Sigmoid colon (tissue), 7 donors: Measurements from ENCODE around the gene CCDC198. TPM values are rescaled to one million over a fixed set of nuclear protein-coding genes. Genes with fewer than 3 reads are reported as not detected.

Experiments used
- DNase-seq: peaks from one replicate; pipeline ENCODE4 v3.0.0-alpha.2; 2019
- H3K27ac ChIP-seq, 4 donors: fragments of 200-600 bp; sonication (generic); one replicate each; pipeline ENCODE4 v1.5.1; 2016 to 2019; ENCODE audit warnings: mild to moderate bottlenecking in 1 of 4
- H3K27me3 ChIP-seq, 3 donors: fragments of 200-600 bp; sonication (generic); one replicate each; pipeline ENCODE4 v1.5.1; 2019; ENCODE audit warnings: mild to moderate bottlenecking in 1 of 3
- H3K36me3 ChIP-seq, 4 donors: fragments of 200-600 bp; sonication (generic); one replicate each; pipeline ENCODE4 v1.5.1; 2016 to 2019
- H3K4me1 ChIP-seq, 4 donors: fragments of 200-600 bp; sonication (generic); one replicate each; pipeline ENCODE4 v1.5.1; 2017 to 2019
- H3K4me3 ChIP-seq, 4 donors: fragments of 200-600 bp; sonication (generic); one replicate each; pipeline ENCODE4 v1.5.1; 2017 to 2019; ENCODE audit warnings: mild to moderate bottlenecking in 2 of 4, moderate library complexity in 1 of 4
- H3K9me3 ChIP-seq, 4 donors: fragments of 200-600 bp in 3 of 4; sonication (generic) in 3 of 4; one replicate each; pipeline versions ENCODE4 v1.5.1 to v1.6.1; 2013 to 2019
- CTCF ChIP-seq, 4 experiments: fragments of 450-650 bp in 3 of 4; fragments of 200-600 bp in 1 of 4; IDR thresholded peaks; one replicate each; pipeline ENCODE4 v1.5.1; 2016 to 2019; ENCODE audit warnings: antibody characterized with exemption in 4 of 4, mild to moderate bottlenecking in 3 of 4, moderate library complexity in 2 of 4
- EP300 ChIP-seq, 4 donors: sonication (generic); formaldehyde crosslinking; IDR thresholded peaks; one replicate each; pipeline ENCODE4 v1.6.1; 2017; ENCODE audit warnings: antibody characterized with exemption in 4 of 4
- POLR2A ChIP-seq, 2 donors: fragments of 450-650 bp; IDR thresholded peaks; one replicate each; pipeline ENCODE4 v1.6.1; 2016; ENCODE audit warnings: antibody characterized with exemption in 2 of 2, mild to moderate bottlenecking in 2 of 2, moderate library complexity in 2 of 2
- POLR2AphosphoS5 ChIP-seq, 4 donors: sonication (generic); formaldehyde crosslinking; IDR thresholded peaks; one replicate each; pipeline ENCODE4 v1.6.1; 2017; ENCODE audit warnings: antibody characterized with exemption in 4 of 4
- WGBS, 2 donors: extraction: QIAGEN DNeasy Blood & Tissue Kit; methylation state at CpG; one replicate each; pipeline ENCODE4 v1.1.7; 2013; 5-methylcytosine and 5-hydroxymethylcytosine counted together
- intact Hi-C: fragments of 100-400 bp; cut with DNase I; formaldehyde crosslinking; loops from one replicate; pipeline ENCODE4 v1.15.1; 2023
- polyA plus RNA-seq, 3 donors: library from polyadenylated mRNA; stranded (reverse); fragments of 200-250 nt; gene quantifications; one replicate each; pipeline ENCODE4 v1.2.3, GENCODE V29; 2013
- total RNA-seq, 4 donors: library from RNA; depleted of rRNA; stranded (reverse); fragments of >200 nt; gene quantifications; one replicate each; pipeline ENCODE4 v1.1.0, GENCODE V29; 2016
- donor health status: healthy with polysubstance abuse.
- donor health status: Bipolar disorder and iron deficiency.
- donor health status: healthy.

CCDC198 gene
- total and polyA plus RNA-seq, 7 donors = not detected

GRCh38 chr14:57519043-57519442 lies 25.4 kb upstream of the CCDC198 start:
- no peak for TF ChIP-seq EP300 (IDR thresholded peaks at IDR 0.05)
- TF ChIP-seq POLR2AphosphoS5 (IDR thresholded peaks at IDR 0.05) = no peak
- TF ChIP-seq POLR2A (IDR thresholded peaks at IDR 0.05) = no peak
- no peak for TF ChIP-seq CTCF (IDR thresholded peaks at IDR 0.05)
- intact Hi-C loops = no loop called here
- DNase-seq = no peak

GRCh38 chr14:57512220-57512619 lies 18.6 kb upstream of the CCDC198 start:
- H3K27me3 ChIP-seq = no peaks in the 10 kb centered on the region
- no peaks in the 10 kb centered on the region for H3K36me3 ChIP-seq
- no peak overlapping the region for H3K27ac ChIP-seq
- TF ChIP-seq POLR2AphosphoS5 (IDR thresholded peaks at IDR 0.05) (no peak), EP300 (IDR thresholded peaks at IDR 0.05) (no peak), CTCF (IDR thresholded peaks at IDR 0.05) (no peak), POLR2A (IDR thresholded peaks at IDR 0.05) (no peak)
- 32 to 48% methylated on average over 3 of the region's 3 CpGs for WGBS, 2 donors
- intact Hi-C loops = no loop called here
- no peak for DNase-seq
- no peaks in the 10 kb centered on the region for H3K9me3 ChIP-seq
- no peak overlapping the region for H3K4me3 ChIP-seq
- H3K4me1 ChIP-seq = no peaks in the 10 kb centered on the region

More at GRCh38 chr14:57519043-57519442, 25.4 kb upstream of the CCDC198 start:
- Histone ChIP-seq H3K4me1 (no peaks in the 10 kb centered on the region), H3K27me3 (no peaks in the 10 kb centered on the region), H3K27ac (no peak overlapping the region), H3K4me3 (no peak overlapping the region), H3K9me3 (peaks cover 0 to 6% (median 2%) of the 10 kb centered on the region in 4 donors), H3K36me3 (no peaks in the 10 kb centered on the region)

GRCh38 chr14:57508756-57509155 lies 15.1 kb upstream of the CCDC198 start:
- Histone ChIP-seq H3K4me3 (no peak overlapping the region), H3K27ac (no peak overlapping the region), H3K36me3 (no peaks in the 10 kb centered on the region), H3K9me3 (no peaks in the 10 kb centered on the region), H3K27me3 (no peaks in the 10 kb centered on the region), H3K4me1 (no peaks in the 10 kb centered on the region)
- no peak for DNase-seq
- WGBS, 2 donors = 87 to 88% methylated on average over 2 of the region's 2 CpGs
- intact Hi-C loops = no loop called here
- TF ChIP-seq POLR2AphosphoS5 (IDR thresholded peaks at IDR 0.05) (no peak), CTCF (IDR thresholded peaks at IDR 0.05) (no peak), POLR2A (IDR thresholded peaks at IDR 0.05) (no peak), EP300 (IDR thresholded peaks at IDR 0.05) (no peak)

- no peak for TF ChIP-seq POLR2A (IDR thresholded peaks at IDR 0.05)
- no peak for TF ChIP-seq POLR2AphosphoS5 (IDR thresholded peaks at IDR 0.05)
- no peak for TF ChIP-seq EP300 (IDR thresholded peaks at IDR 0.05)
- no peak for TF ChIP-seq CTCF (IDR thresholded peaks at IDR 0.05)
- Histone ChIP-seq H3K9me3 (no peaks in the 10 kb centered on the region), H3K36me3 (no peaks in the 10 kb centered on the region), H3K27me3 (no peaks in the 10 kb centered on the region), H3K27ac (no peak overlapping the region), H3K4me3 (no peak overlapping the region), H3K4me1 (no peaks in the 10 kb centered on the region)
- intact Hi-C loops = no loop called here
- 84 to 87% methylated on average over 8 of the region's 8 CpGs for WGBS, 2 donors
- no peak for DNase-seq
Observed at GRCh38 chr14:57502586-57503254, 9.1 kb upstream of the CCDC198 start.

GRCh38 chr14:57501039-57501557 lies 7.4 kb upstream of the CCDC198 start:
- TF ChIP-seq EP300 (IDR thresholded peaks at IDR 0.05) (no peak), CTCF (IDR thresholded peaks at IDR 0.05) (no peak), POLR2A (IDR thresholded peaks at IDR 0.05) (no peak), POLR2AphosphoS5 (IDR thresholded peaks at IDR 0.05) (no peak)
- Histone ChIP-seq H3K27ac (no peak overlapping the region), H3K4me1 (no peaks in the 10 kb centered on the region), H3K36me3 (no peaks in the 10 kb centered on the region), H3K4me3 (no peak overlapping the region), H3K9me3 (no peaks in the 10 kb centered on the region), H3K27me3 (no peaks in the 10 kb centered on the region)
- no peak for DNase-seq
- 25 to 51% methylated on average over 2 of the region's 2 CpGs for WGBS, 2 donors
- intact Hi-C loops = no loop called here
